GM23248 (cell line): ENCODE results near the gene TAMALIN.

Experiments
- EZH2 ChIP-seq: fragments of 200-600 bp; sonication (generic); IDR thresholded peaks from 2 replicates; pipeline ENCODE4 v1.6.1; 2018; ENCODE audit warnings: antibody characterized with exemption, mild to moderate bottlenecking; ENCODE audit not compliant: insufficient read depth, poor library complexity, severe bottlenecking
- EZH2phosphoT487 ChIP-seq: fragments of 200-600 bp; sonication (generic); IDR thresholded peaks from 2 replicates; pipeline ENCODE4 v1.6.1; 2018; ENCODE audit warnings: antibody characterized with exemption, moderate library complexity, mild to moderate bottlenecking, low read depth; ENCODE audit not compliant: insufficient read depth

DNA sequence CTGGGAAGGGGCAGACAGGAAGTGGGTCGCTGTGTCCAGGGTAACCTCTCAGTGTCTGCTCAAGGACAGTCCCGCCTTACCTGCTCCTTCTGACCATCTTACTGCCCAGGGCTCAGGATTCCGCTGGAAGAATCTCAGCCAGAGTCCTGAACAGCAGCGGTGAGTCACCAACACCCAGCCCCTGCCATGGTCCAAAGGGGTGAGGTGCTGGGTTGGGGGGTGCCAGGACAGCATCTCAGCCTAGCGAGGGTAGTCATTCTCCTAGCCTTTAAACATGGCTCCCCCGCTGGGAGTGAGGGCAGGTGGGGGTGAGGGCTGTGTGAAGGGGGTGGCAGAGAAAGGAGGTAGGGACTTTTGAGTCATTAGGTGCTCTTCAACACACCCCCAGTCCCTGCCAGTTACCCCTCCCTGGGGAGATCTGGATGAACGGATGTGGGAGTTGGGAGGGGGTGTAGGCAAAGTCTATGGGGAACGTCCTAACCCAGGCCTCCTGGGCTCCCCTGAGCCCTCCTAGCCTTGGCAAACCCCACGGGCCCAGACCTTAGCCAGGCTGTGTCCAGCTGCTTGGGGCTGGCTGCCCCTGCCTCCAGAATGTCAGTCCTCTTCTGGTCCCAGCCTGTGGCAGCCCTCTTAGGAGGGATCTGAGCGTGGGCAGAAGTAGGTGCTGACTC, 2.5 kb downstream of the TAMALIN start:
- TF ChIP-seq EZH2 (no peak), EZH2phosphoT487 (no peak)
